Heart left ventricle (tissue), 16 donors: Measurements from ENCODE around the gene ABCB10. TPM values are rescaled to one million over a fixed set of nuclear protein-coding genes. Genes with fewer than 3 reads are reported as not detected.
A peak's percentile ranks its signal among the peaks of the same experiment; 100 is the strongest.
"Not testable (repeated sequence)": the region's sequence is repeated elsewhere in the genome, so short reads cannot be mapped to it uniquely, and the experiment has no call there.

ENCODE experiments used
- ATAC-seq, 4 donors: fragments of 200-7000 bp; cut with Tn5 transposase; one replicate each; pipeline ENCODE4 v1.9.1; 2020 to 2022; ENCODE audit warnings: moderate library complexity in 4 of 4, mild to moderate bottlenecking in 3 of 4, moderate number of reproducible peaks in 1 of 4
- DNase-seq, 5 donors: peaks; one replicate each; pipeline ENCODE4 v3.0.0-alpha.2; 2020
- H3K27ac ChIP-seq, 12 donors: fragments of 200-600 bp; sonication (generic) in 4 of 12; one replicate each; pipeline versions ENCODE4 v1.5.0 to v1.8.0; 2016 to 2022; ENCODE audit warnings: mild to moderate bottlenecking in 2 of 12
- H3K27me3 ChIP-seq, 9 donors: fragments of 200-600 bp; sonication (generic) in 2 of 9; one replicate each; pipeline versions ENCODE4 v1.5.1 to v1.8.0; 2016 to 2022; ENCODE audit warnings: mild to moderate bottlenecking in 3 of 9
- H3K36me3 ChIP-seq, 9 donors: fragments of 200-600 bp; sonication (generic) in 2 of 9; one replicate each; pipeline versions ENCODE4 v1.5.0 to v1.8.0; 2018 to 2022; ENCODE audit warnings: mild to moderate bottlenecking in 2 of 9
- H3K4me1 ChIP-seq, 12 donors: fragments of 200-600 bp; sonication (generic) in 4 of 12; one replicate each; pipeline versions ENCODE4 v1.5.0 to v1.8.0; 2016 to 2022; ENCODE audit warnings: mild to moderate bottlenecking in 3 of 12
- H3K4me3 ChIP-seq, 12 donors: fragments of 200-600 bp; sonication (generic) in 4 of 12; one replicate each; pipeline versions ENCODE4 v1.5.0 to v1.8.0; 2017 to 2022; ENCODE audit warnings: mild to moderate bottlenecking in 9 of 12, moderate library complexity in 4 of 12
- H3K9me3 ChIP-seq, 12 donors: fragments of 200-600 bp; sonication (generic) in 4 of 12; one replicate each; pipeline versions ENCODE4 v1.5.0 to v1.8.0; 2016 to 2022; ENCODE audit warnings: mild to moderate bottlenecking in 1 of 12
- CTCF ChIP-seq, 12 donors: fragments of 200-600 bp; sonication (generic) in 4 of 12; IDR thresholded peaks; one replicate each; pipeline versions ENCODE4 v1.5.0 to v1.8.0; 2018 to 2022; ENCODE audit warnings: antibody characterized with exemption in 12 of 12, mild to moderate bottlenecking in 5 of 12
- POLR2A ChIP-seq, 2 donors: fragments of 450-650 bp; IDR thresholded peaks; one replicate each; pipeline ENCODE4 v1.6.1; 2017; ENCODE audit warnings: antibody characterized with exemption in 2 of 2, mild to moderate bottlenecking in 2 of 2, moderate library complexity in 2 of 2
- WGBS, 4 donors: extraction: QIAGEN DNeasy Blood & Tissue Kit in 2 of 4; methylation state at CpG; one replicate each; pipeline versions ENCODE4 v1.1.5 to v1.1.7; 2013 to 2018; 5-methylcytosine and 5-hydroxymethylcytosine counted together
- intact Hi-C, 10 donors: fragments of 100-400 bp; cut with DNase I; formaldehyde crosslinking; loops; one replicate each; pipeline versions ENCODE4 v1.11.1 to v1.14.2; 2022
- polyA plus RNA-seq, 2 donors: library from polyadenylated mRNA; stranded (reverse); fragments of 200-250 nt; gene quantifications; one replicate each; pipeline ENCODE4 v1.2.3, GENCODE V29; 2013
- total RNA-seq, 9 donors: library from RNA; depleted of rRNA in 2 of 9; stranded (reverse); fragments of >200 nt in 2 of 9; fragmentation: NEBNext Ultra II Directional in 3 of 9; extraction: Animal tissue kit (Norgen Biotek cat#: 25700) in 3 of 9; gene quantifications; one replicate each; pipeline versions ENCODE4 v1.1.0 to v1.2.4, GENCODE V29; 2016 to 2023
- donor health status: ischemic (EF 13 %, LVEDD 7.1; RV severe dilation, severe dysfunction).
- donor health status: healthy with polysubstance abuse.
- donor health status: DM: no; HTN: yes; CAD: no.
- donor health status: DM: no; HTN: no; CAD: no.
- donor health status: ischemic (EF 25% LVEDD 6.9; RV normal size, moderate dysfunction).
- donor health status: ischemic (EF 25% LVEDD 5.7; RV mildly dilated, moderate dysfunction).
- donor health status: healthy.
- donor health status: DM: yes; HTN: yes; CAD: no.
- donor health status: ischemic (EF 35%, LVEDD 5.7; RV mildly dilated, moderate dysfunction).
- donor health status: nonischemic (EF 11% LVEDD 7.7; RV severe dilation, severe dysfunction).
- donor health status: DM: yes; HTN: yes; CAD: no.
- donor health status: PGD.
- donor health status: ischemic (EF 29% LVEDD 5.4; RV normal size, mild dysfunction).
- donor health status: nonischemic (EF 23%, LVEDD 6.1; RV moderate dilation, normal function).

ABCB10 gene
- total and polyA plus RNA-seq, 11 donors, result 4.5 to 13.3 (median 10.7) TPM

GRCh38 chr1:229596925-229597699 is 38.6 kb upstream of the ABCB10 start:
- intact Hi-C loops, result loop anchor here in 1 of 10 donors (5.0 kb wide), 1 partner anchor 40 kb away; the partner anchor contains the start of gene ABCB10
- Histone ChIP-seq H3K4me1 (peaks cover 0 to 42% (median 29%) of the 10 kb centered on the region in 12 donors), H3K36me3 (peaks cover 0 to 58% (median 51%) of the 10 kb centered on the region in 9 donors), H3K9me3 (no peaks in the 10 kb centered on the region), H3K4me3 (peak overlapping the region in 2 of 12 donors; percentile 14 to 25), H3K27me3 (no peaks in the 10 kb centered on the region), H3K27ac (peak overlapping the region; percentile 69 to 90 (median 82))
- DNase-seq (peak; percentile 66 to 82 (median 70)), ATAC-seq (peak; percentile 95 to 97 (median 97))
- 25 to 32% (median 29%) methylated on average over 7 of the region's 7 CpGs for WGBS, 4 donors
- TF ChIP-seq CTCF (IDR thresholded peaks at IDR 0.05) (peak in 2 of 12 donors; percentile 8 to 34), POLR2A (IDR thresholded peaks at IDR 0.05) (no peak)

GRCh38 chr1:229595876-229596275 is 37.4 kb upstream of the ABCB10 start:
- Histone ChIP-seq H3K4me1 (peaks cover 0 to 40% (median 28%) of the 10 kb centered on the region in 12 donors), H3K27ac (peak overlapping the region in 9 of 12 donors; percentile 76 to 90 (median 84)), H3K36me3 (peaks cover 0 to 56% (median 48%) of the 10 kb centered on the region in 9 donors)
- H3K9me3 ChIP-seq, H3K27me3 ChIP-seq, DNase-seq, ATAC-seq, H3K4me3 ChIP-seq: not testable (repeated sequence)
- 87 to 98% (median 98%) methylated on average over 7 of the region's 7 CpGs for WGBS, 4 donors
- intact Hi-C loops, result loop anchor here in 1 of 10 donors (5.0 kb wide), 1 partner anchor 39 kb away; the partner anchor contains the start of gene ABCB10

- WGBS, 4 donors, result 94 to 97% (median 96%) methylated on average over 34 of the region's 34 CpGs
- no peak for DNase-seq
Measured at GRCh38 chr1:229594227-229595008, 35.9 kb upstream of the ABCB10 start.

GRCh38 chr1:229593800-229594199 is 35.3 kb upstream of the ABCB10 start:
- no peak for TF ChIP-seq POLR2A (IDR thresholded peaks at IDR 0.05)
- intact Hi-C loops, result no loop called here
- no peak overlapping the region for H3K4me3 ChIP-seq
- H3K36me3 ChIP-seq, result peaks cover 0 to 42% (median 36%) of the 10 kb centered on the region in 9 donors
- H3K9me3 ChIP-seq, result no peaks in the 10 kb centered on the region
- H3K27ac ChIP-seq, result no peak overlapping the region
- no peak for DNase-seq
- no peak for ATAC-seq
- no peaks in the 10 kb centered on the region for H3K27me3 ChIP-seq
- WGBS, 4 donors, result 91 to 97% (median 93%) methylated on average over 12 of the region's 12 CpGs
- peaks cover 0 to 30% (median 23%) of the 10 kb centered on the region in 12 donors for H3K4me1 ChIP-seq

More at GRCh38 chr1:229594227-229595008, 35.9 kb upstream of the ABCB10 start:
- intact Hi-C loops, result loop anchor here in 1 of 10 donors (5.0 kb wide), 1 partner anchor 37 kb away; the partner anchor contains the start of gene ABCB10
- no peak for ATAC-seq
- Histone ChIP-seq H3K4me1 (peaks cover 0 to 36% (median 26%) of the 10 kb centered on the region in 12 donors), H3K9me3 (no peaks in the 10 kb centered on the region), H3K27me3 (no peaks in the 10 kb centered on the region), H3K27ac (no peak overlapping the region), H3K4me3 (no peak overlapping the region), H3K36me3 (peaks cover 0 to 45% (median 38%) of the 10 kb centered on the region in 9 donors)
- TF ChIP-seq POLR2A (IDR thresholded peaks at IDR 0.05) (no peak), CTCF (IDR thresholded peaks at IDR 0.05) (no peak)
